ENCODE data around the gene SLC19A1. TPM values are rescaled to one million over a fixed set of nuclear protein-coding genes. Genes with fewer than 3 reads are reported as not detected.

The SLC19A1 gene
- total and polyA plus RNA-seq, 2 donors (not counting 1 experiment from before 2014, with no cell fraction given) = 1.7 to 2.1 TPM

GRCh38 chr21:45472445-45473365 lies 69.5 kb downstream of the SLC19A1 start:
- H3K4me1 ChIP-seq (ENCODE audit: control insufficient read depth, extremely low read depth, insufficient read depth, low read length) = peaks cover 20% of the 10 kb centered on the region
- no peaks in the 10 kb centered on the region for H4K20me1 ChIP-seq (ENCODE audit: control insufficient read depth, extremely low read depth, insufficient read depth, low read length)
- peaks cover 10% of the 10 kb centered on the region for H3K36me3 ChIP-seq (ENCODE audit: control insufficient read depth, insufficient read depth, low read length)
- H3K9me3 ChIP-seq (ENCODE audit: control insufficient read depth, insufficient read depth, low read depth, low read length) = no peaks in the 10 kb centered on the region
- no peak for TF ChIP-seq CTCF (conservative IDR thresholded peaks at IDR 0.05 in 1 of 2, IDR thresholded peaks at IDR 0.05 in 1 of 2; ENCODE audit: low read depth in 1 of 2, low read length in 2 of 2)
- no peak overlapping the region for H2AFZ ChIP-seq (ENCODE audit: low read length)
- peaks cover 3% of the 10 kb centered on the region for H3K79me2 ChIP-seq (ENCODE audit: control insufficient read depth, insufficient read depth, low read length)
- peak overlapping the region; percentile 90 for H3K27ac ChIP-seq (ENCODE audit: insufficient read depth, low read length)
- H3K4me3 ChIP-seq (replicated peaks in 1 of 4; ENCODE audit: control extremely low read depth in 1 of 4, insufficient read depth in 1 of 4, low read depth in 3 of 4, low read length in 4 of 4) = no peak overlapping the region
- H3K4me2 ChIP-seq (ENCODE audit: extremely low read depth, insufficient read depth, low read length) = no peak overlapping the region
- no peak for DNase-seq (ENCODE audit: low read depth in 2 of 2)
- H3K27me3 ChIP-seq (ENCODE audit: control insufficient read depth, insufficient read depth, low read length) = no peaks in the 10 kb centered on the region
- H3K9ac ChIP-seq (ENCODE audit: insufficient read depth, low read length) = no peak overlapping the region

- Histone ChIP-seq H3K27ac (ENCODE audit: insufficient read depth, low read length) (peak overlapping the region; percentile 90), H3K4me3 (replicated peaks in 1 of 4; ENCODE audit: control extremely low read depth in 1 of 4, insufficient read depth in 1 of 4, low read depth in 3 of 4, low read length in 4 of 4) (peak overlapping the region in 3 of 4 experiments; percentile 9 to 34 (median 23)), H2AFZ (ENCODE audit: low read length) (no peak overlapping the region), H3K9me3 (ENCODE audit: control insufficient read depth, insufficient read depth, low read depth, low read length) (no peaks in the 10 kb centered on the region), H3K27me3 (ENCODE audit: control insufficient read depth, insufficient read depth, low read length) (no peaks in the 10 kb centered on the region), H4K20me1 (ENCODE audit: control insufficient read depth, extremely low read depth, insufficient read depth, low read length) (no peaks in the 10 kb centered on the region), H3K9ac (ENCODE audit: insufficient read depth, low read length) (peak overlapping the region; percentile 61), H3K36me3 (ENCODE audit: control insufficient read depth, insufficient read depth, low read length) (peaks cover 10% of the 10 kb centered on the region), H3K4me2 (ENCODE audit: extremely low read depth, insufficient read depth, low read length) (peak overlapping the region; percentile 86), H3K4me1 (ENCODE audit: control insufficient read depth, extremely low read depth, insufficient read depth, low read length) (peaks cover 20% of the 10 kb centered on the region), H3K79me2 (ENCODE audit: control insufficient read depth, insufficient read depth, low read length) (peaks cover 3% of the 10 kb centered on the region)
- peak in 1 of 2 donors; percentile 94 for DNase-seq (ENCODE audit: low read depth in 2 of 2)
- TF ChIP-seq CTCF (conservative IDR thresholded peaks at IDR 0.05 in 1 of 2, IDR thresholded peaks at IDR 0.05 in 1 of 2; ENCODE audit: low read depth in 1 of 2, low read length in 2 of 2) (no peak), EZH2 (IDR thresholded peaks at IDR 0.05; ENCODE audit: low read length, missing control alignments) (no peak)
Measured at GRCh38 chr21:45471525-45472221, 70.6 kb downstream of the SLC19A1 start.
